HG02798 (cell line): ENCODE measurements around the gene CCDC106.
A peak's percentile ranks its signal among the peaks of the same experiment; 100 is the strongest.

Source experiments
- ATAC-seq: cut with Tn5 transposase; IDR thresholded peaks from one replicate; pipeline ENCODE4 v1.9.1; 2021; ENCODE audit warnings: mild to moderate bottlenecking; ENCODE audit not compliant: unreplicated experiment, poor library complexity

The CCDC106 gene

DNA sequence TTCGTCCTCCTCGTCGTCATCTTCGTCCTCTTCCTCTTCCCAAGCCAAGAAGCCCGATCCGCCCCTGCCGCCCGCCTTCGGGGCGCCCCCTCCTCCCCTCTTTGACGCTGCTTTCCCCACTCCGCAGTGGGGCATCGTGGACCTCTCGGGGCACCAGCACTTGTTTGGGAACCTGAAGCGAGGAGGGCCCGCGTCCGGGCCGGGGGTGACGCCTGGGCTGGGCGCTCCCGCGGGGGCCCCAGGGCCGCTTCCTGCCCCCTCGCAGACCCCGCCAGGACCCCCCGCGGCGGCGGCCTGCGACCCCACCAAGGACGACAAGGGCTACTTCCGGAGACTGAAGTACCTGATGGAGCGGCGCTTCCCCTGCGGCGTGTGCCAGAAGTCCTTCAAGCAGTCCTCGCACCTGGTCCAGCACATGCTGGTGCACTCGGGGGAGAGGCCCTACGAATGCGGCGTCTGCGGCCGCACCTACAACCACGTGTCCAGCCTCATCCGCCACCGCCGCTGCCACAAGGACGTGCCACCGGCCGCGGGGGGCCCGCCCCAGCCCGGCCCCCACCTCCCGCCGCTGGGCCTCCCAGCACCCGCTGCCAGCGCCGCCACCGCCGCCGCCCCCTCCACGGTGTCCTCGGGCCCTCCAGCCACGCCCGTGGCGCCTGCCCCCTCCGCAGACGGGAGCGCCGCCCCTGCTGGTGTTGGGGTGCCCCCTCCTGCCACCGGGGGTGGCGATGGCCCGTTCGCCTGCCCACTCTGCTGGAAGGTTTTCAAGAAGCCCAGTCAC is 33.9 kb upstream of the CCDC106 start:
- no peak for ATAC-seq

DNA sequence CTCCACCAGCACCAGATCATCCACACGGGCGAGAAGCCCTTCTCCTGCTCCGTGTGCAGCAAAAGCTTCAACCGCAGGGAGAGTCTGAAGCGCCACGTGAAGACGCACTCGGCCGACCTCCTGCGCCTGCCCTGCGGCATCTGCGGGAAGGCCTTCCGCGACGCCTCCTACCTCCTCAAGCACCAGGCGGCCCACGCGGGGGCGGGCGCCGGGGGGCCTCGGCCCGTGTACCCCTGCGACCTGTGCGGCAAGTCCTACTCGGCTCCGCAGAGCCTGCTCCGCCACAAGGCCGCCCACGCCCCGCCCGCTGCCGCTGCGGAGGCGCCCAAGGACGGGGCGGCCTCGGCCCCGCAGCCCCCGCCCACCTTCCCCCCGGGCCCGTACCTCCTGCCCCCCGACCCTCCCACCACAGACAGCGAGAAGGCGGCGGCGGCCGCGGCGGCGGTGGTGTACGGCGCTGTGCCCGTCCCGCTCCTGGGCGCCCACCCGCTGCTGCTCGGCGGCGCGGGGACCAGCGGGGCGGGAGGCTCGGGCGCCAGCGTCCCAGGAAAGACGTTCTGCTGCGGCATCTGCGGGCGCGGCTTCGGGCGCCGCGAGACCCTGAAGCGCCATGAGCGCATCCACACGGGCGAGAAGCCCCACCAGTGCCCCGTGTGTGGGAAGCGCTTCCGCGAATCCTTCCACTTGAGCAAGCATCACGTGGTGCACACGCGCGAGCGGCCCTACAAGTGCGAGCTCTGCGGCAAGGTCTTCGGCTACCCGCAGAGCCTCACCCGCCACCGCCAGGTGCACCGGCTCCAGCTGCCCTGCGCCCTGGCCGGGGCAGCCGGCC is 33.1 kb upstream of the CCDC106 start:
- no peak for ATAC-seq

DNA sequence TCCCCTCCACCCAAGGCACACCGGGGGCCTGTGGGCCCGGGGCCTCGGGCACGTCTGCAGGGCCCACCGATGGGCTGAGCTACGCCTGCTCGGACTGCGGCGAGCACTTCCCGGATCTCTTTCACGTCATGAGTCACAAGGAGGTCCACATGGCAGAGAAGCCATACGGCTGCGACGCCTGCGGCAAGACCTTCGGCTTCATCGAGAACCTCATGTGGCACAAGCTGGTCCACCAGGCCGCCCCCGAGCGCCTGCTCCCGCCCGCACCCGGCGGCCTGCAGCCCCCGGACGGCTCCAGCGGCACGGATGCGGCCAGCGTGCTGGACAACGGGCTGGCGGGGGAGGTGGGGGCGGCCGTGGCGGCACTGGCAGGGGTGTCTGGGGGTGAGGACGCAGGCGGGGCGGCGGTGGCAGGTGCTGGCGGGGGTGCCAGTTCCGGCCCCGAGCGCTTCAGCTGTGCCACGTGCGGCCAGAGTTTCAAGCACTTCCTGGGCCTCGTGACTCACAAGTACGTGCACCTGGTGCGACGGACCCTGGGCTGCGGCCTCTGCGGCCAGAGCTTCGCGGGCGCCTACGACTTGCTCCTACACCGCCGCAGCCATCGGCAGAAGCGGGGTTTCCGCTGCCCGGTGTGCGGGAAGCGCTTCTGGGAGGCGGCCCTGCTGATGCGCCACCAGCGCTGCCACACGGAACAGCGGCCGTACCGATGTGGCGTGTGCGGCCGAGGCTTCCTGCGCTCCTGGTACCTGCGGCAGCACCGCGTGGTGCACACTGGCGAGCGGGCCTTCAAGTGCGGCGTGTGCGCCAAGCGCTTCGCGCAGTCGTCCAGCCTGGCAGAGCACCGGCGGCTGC is 32.2 kb upstream of the CCDC106 start:
- no peak for ATAC-seq

DNA sequence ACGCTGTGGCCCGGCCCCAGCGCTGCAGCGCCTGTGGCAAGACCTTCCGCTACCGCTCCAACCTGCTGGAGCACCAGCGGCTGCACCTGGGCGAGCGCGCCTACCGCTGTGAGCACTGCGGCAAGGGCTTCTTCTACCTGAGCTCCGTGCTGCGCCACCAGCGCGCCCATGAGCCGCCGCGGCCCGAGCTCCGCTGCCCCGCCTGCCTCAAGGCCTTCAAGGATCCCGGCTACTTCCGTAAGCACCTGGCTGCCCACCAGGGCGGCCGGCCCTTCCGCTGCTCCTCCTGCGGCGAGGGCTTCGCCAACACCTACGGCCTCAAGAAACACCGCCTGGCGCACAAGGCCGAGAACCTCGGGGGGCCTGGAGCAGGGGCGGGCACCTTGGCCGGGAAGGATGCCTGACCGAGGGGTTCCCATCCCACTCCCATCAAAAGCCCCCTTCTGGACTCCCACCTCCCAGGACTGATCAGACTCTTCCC is 31.6 kb upstream of the CCDC106 start:
- no peak for ATAC-seq

DNA sequence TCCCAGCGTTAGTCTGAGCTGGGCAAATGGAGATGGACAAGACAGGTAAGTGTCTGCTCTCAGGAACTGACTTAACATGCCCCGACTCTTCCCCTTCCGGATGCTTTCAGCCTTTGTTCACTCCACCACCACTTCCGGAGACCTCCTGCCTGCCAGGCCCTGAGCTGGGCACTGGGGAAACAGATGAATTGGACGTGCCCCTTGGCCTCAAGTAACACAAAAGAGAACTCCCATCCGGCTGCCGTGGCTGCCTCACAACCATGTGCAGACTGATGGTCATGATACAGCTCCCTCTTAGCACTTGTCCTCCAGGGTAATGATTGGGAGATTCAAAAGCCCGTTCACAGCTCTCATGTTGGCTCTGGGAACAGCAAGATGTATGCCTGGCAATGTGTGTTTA is 30.6 kb upstream of the CCDC106 start:
- no peak for ATAC-seq

DNA sequence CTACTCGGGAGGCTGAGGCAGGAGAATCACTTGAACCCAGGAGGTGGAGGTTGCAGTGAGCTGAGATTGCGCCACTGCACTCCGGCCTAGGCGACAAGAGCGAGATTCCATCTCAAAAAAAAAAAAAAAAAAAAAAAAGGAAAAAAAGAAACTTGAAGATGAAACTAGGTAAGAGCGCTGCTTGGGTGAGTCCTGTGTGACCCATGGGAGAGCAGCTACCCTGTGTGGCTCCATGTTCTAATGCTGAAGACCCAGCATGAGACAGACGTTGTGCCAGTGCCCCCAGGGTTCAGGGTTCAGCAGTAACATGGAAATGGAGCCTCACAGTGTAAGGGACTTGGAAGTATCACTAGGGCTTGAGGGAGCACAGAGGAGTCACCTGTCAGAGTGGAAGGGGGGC is 29.6 kb upstream of the CCDC106 start:
- no peak for ATAC-seq

DNA sequence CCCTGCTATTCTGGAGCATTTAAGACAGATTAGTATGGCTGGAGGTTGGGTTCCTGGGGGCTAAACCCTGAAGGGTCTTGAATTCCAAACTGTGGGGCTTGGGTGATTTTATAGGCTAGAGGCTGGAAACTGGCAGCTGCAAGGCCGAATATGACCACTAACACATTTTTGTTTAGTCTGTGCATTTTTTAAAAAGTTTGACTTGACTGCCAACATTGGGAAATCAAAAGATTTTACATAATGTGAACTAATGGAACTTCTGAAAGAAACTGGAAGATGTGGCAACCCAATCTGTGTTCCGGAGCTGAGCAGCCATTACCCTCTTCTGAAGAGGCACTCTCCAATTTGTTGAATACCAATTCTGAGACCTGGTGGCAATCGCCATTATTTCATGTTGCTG is 28.7 kb upstream of the CCDC106 start:
- ATAC-seq = no peak

DNA sequence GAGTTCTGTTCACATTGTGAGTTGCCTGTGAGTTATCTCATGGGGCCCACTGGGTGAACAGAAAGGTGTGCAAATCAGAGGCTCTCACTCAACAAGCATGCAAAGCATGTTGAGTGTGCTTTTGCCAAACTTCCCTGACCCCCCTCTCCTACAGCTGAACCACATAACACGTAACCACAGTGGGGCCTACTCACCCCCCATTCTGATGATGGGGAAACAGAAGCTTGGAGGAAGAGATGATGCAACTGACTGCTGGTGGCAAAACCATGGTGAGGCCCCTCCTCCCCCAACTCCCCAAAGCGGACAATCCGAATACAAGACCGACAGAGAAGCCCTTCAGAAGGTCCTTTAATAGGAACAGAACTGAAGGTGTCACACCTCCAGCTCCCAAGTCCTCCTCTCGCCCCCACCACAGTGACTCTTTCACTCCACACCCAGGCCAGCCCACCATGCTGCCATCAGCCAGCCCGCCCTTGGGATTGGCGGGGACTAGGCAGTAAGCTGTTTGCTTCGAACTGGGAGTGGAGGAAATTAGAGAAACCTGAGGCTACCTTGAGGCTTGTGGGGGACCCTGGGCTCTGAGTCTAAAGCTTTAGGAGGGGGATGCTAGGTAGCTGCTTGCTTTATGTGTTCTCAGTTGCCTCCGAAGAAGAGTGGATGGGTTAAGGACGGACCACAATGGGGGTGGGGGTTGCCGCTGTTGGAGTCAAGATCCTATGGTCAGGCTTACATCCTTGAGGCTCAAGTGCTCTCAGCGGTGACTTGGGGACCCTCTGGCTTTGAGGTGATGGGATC is 27.4 kb upstream of the CCDC106 start:
- no peak for ATAC-seq

DNA sequence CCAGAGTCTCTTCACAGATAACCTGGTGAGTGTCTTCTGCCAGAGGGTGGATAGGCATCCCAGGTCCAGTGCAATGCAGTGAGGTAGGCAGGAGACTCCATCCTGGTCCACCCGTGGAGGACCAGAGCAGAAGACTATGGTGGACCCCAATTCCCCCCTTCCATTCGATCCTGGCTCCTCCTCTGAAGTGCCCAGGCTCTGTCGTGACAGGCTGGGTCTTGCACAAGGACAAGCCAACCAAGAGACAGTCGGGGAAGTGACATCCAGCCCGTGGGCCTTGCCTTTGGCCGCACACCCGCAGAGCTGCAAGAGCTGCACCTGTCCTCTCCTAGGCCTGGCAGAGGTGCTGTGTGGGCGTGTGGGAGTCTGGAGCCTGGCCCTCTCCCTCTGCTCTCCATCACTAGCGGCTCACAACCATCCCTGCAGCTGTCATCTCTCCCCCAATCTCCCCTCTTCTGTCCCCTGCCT is 26.8 kb upstream of the CCDC106 start:
- ATAC-seq = no peak

DNA sequence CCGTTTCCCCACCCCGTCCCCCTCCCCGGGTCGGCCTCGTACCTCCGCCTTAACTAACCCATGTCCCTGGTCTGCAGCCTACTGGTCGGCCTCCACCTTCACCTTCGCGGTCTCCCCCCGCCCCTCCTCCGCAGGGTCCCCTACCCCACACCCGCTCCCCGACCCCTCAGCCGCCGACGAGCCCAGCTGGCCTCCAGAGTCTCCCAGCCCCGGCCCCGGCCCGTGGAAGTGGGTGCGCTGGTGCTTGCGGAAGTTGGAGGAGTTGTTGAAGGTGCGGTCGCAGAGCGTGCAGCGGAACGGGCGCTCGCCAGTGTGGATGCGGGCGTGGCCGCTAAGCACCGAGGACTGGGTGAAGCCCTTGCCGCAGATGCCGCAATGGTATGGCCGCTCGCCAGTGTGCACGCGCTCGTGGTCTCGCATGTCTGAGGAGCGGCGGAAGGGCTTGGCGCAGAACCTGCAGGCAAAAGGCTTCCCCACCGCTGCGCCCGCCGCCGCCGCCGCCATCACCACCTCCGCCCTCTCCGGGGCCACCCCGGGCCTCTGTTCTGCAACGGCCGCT is 26.3 kb upstream of the CCDC106 start:
- ATAC-seq = no peak

DNA sequence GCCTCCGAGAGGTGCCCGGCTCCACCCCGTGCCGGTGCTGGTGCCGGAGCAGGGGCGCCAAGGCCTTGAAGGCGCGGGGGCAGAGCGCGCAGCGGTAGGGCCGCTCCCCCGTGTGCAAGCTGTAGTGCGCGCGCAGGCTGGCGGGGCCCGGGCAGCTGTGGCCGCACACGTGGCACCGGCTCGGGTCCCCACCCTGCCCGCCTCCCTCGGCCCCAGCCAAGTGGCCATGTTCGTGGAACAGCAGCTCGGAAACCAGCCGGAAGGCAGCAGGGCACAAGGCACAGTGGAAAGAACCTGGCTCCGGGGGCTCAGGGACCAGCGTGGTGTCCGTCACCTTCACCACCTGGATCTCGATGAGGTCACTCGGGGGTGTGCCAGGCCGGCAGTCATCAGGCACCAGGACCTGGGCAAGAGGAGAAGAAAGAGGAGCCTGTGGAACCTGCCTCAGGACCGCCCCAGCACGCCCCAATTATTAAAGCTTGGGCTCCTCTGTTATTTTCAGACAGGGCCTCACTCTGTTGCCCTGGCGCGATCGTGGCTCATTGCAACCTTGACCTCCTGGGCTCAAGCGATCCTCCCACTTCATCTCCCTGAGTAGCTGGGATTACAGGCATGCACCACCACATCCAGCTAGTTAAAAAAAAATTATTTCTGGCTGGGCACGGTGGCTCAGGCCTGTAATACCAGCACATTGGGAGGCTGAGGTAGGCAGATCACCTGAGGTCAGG is 25.6 kb upstream of the CCDC106 start:
- ATAC-seq = no peak

DNA sequence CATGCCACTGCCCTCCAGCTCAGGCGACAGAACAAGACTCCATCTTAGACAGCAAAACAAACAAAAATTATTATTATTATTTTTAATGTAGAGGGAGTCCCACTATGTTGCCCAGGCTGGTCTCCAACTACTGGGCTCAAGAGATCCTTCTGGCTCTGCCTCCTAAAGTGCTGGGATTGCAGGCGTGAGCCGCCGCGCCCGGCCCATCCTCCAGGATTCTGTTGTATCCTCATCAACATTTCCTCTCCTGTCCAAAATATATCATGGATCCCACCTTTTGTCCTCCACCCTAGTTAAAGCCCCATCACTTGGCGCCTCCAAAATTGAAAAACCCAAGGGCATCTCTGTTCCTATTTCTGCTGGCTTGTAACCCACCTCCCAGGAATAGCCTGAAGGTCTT is 24.9 kb upstream of the CCDC106 start:
- no peak for ATAC-seq

DNA sequence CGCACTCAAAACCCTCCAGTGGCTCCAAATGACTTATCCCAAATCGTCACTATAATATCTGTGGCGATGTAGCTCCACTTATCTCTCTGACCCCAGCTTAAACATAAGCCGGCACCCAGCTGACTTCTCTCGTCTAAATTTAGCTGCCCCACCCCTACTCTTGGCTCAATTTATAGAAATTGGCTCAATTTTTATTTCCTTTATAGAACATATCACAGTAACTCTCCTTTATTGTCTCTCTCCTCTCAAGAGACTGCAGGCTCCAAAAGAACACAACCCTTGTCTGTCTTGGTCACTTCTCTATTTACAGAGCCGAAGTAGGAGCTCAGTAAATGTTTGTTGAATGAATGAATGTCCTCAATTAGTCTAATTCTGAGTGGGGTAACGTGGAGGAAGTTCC is 24.5 kb upstream of the CCDC106 start:
- no peak for ATAC-seq

DNA sequence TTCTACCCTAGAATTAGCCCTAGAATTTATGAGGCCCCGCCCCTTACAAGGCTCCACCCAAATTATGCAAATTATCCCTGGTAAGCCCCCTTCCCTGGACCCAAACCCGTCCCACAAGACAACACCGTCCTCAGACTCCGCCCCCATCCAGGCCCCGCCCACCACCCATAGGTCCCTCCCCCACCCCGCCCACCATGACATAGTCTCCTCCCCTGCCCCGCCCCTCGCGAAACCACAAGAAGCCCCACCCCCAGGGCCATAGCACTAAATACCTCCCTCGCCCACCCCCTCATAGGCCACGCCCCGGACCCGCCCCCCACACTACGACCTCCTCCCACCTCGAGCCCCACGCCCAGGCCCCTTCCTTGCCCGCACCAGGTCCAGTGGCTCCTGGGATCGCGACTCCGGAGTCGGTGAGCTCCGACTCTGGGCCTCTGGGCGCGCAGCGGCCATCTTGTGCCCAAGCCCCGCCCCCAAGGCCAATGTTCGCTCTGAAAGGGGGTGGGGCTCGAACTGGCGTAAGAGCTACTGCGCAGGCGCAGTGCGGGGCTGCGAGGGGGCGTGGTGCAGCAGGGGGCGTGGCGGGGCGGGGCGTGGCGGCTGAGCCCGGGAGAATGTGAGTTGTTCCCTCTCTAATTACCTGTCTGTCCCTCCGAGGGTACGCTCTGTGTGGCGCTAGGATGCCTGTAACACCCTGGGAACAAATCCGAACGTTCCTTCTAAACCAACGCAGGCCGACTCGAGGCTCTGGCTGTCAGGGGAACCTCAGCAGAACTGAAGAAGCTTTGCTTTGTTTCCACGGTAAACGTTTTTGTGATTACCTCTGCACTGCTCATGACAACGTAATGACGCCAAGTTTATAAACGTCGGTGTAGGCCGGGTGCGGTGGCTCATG is 23.7 kb upstream of the CCDC106 start, which contains the start of gene ZNF784:
TSS of gene ZNF784 (minus strand) at position 458 of the 895 bp plus-strand sequence. CDS start at position 453, 5 bp downstream.
- ATAC-seq = peak; percentile 90

DNA sequence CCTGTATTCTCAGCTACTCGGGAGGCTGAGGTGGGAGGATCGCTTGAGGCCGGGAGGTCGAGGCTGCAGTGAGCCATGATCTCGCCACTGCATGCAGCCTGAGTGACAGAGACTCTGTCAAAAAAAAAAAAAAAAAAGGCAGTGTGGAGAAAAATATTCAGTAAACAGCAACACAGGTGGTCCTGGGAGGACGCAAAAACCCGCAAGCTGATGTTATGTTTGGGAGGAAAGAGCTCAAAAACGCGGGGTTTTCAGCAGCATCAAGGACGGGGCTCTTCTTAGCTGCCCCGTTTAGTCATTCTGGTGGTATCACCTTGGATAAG is 23.0 kb upstream of the CCDC106 start:
- ATAC-seq = no peak

DNA sequence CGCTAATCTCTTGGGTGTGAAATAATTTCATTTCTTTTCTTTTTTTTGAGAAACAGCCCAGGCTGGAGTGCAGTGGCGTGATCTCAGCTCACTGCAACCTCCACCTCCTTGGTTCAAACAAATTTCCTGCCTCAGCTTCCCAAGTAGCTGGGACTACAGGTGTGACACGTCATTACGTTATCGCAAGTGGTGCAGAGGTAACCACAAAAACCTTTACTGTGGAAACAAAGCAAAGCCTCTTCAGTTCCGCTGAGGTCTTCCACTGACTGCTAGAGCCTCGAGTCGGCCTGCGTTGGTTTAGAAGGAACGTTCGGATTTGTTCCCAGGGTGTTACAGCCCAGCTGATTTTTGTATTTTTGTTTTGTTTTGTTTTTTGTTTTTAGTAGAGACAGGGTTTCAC is 21.7 kb upstream of the CCDC106 start:
- no peak for ATAC-seq

DNA sequence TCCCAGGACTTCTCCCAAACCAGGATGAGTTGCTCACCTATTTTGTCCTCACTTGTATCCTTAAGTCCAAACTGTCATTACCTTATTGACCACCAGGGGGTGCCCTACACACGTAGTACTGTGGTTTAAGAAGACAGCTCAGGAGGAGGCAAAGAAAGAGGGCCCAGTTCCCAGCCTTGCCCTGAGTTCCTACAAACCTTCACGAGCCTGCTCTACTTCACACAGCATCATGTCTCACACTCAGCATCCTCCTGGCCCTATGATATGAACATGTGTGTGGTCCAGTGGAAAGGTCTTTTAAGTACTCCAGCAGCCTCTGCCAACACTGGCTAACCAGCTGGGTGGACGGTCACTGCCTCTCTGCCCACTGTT is 15.6 kb upstream of the CCDC106 start:
- peak; percentile 40 for ATAC-seq

DNA sequence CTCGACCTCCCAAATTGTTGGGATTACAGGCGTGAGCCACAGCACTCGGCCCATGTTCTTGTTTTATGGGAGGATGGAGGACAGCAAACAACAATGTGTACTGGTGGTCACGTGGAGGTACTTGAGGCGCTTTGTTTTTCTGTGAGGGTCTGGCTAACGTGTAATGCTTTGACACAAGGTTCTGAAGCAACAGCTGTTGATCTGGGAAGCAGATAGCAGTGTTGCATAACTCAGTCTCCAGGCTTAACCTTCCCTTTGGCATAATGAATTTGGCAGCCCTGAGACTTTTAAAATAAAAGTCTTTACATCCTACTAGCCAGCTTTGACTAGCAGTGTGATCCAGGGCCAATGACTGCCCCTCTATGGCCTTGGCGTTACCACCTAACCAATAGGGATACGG is 14.2 kb upstream of the CCDC106 start:
- no peak for ATAC-seq
